ENCODE results near the gene GSTT4.

DNA sequence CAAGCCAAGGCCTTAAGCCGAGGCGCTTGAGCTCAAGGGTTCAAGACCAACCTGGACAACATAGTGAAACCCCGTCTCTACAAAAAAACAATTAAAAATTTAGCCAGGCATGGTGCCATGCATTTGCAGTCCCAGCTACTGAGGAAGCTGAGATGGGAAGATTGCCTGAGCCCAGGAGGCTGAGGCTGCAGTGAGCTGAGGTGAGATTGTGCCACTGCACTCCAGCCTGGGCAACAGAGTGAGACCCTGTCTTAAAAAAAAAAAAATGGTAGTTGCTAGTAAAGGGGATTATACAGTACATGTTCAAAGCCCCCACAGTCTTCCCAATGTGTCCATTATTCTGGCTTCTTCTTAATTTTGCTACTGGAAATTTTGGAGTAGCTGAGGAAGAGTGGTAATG is 24.1 kb upstream of the GSTT4 start:
- TF ChIP-seq CTCF (IDR thresholded peaks at IDR 0.05; ENCODE audit: poor library complexity, severe bottlenecking) (no peak), EZH2 (IDR thresholded peaks at IDR 0.05; ENCODE audit: borderline replicate concordance, insufficient read depth, low read length, poor library complexity, severe bottlenecking) (no peak), REST (IDR thresholded peaks at IDR 0.05; ENCODE audit: borderline replicate concordance) (no peak), EP300 (conservative IDR thresholded peaks at IDR 0.05; ENCODE audit: poor library complexity, severe bottlenecking) (no peak), TAF1 (IDR thresholded peaks at IDR 0.05; ENCODE audit: low read depth) (no peak), POLR2AphosphoS5 (IDR thresholded peaks at IDR 0.05) (no peak), SMC3 (conservative IDR thresholded peaks at IDR 0.05; ENCODE audit: poor library complexity) (no peak), RAD21 (conservative IDR thresholded peaks at IDR 0.05) (no peak), MXI1 (conservative IDR thresholded peaks at IDR 0.05; ENCODE audit: poor library complexity, severe bottlenecking) (no peak)
